NCI-H345 treated with DMSO at 0.1 percent for 48 hours (cell line): ENCODE measurements around the gene TMEM151A.

Experiments used
- DNase-seq: peaks from one replicate; lab custom pipeline; 2025; ENCODE audit not compliant: unreplicated experiment; lab: John Stamatoyannopoulos, UW

The TMEM151A gene

GRCh38 chr11:66282468-66283455 lies 8.9 kb upstream of the TMEM151A start:
- DNase-seq: peak; percentile 94

GRCh38 chr11:66283461-66284105 lies 8.1 kb upstream of the TMEM151A start:
- no peak for DNase-seq

- DNase-seq: no peak
Observed at GRCh38 chr11:66284526-66285078, 7.1 kb upstream of the TMEM151A start.

GRCh38 chr11:66285250-66285947 lies 6.3 kb upstream of the TMEM151A start:
- DNase-seq: no peak

GRCh38 chr11:66286699-66287098 lies 5.0 kb upstream of the TMEM151A start:
- DNase-seq: no peak

GRCh38 chr11:66287211-66287888 lies 4.3 kb upstream of the TMEM151A start:
- no peak for DNase-seq

- no peak for DNase-seq
Observed at GRCh38 chr11:66287889-66288670, 3.6 kb upstream of the TMEM151A start.

- DNase-seq: peak; percentile 97
Observed at GRCh38 chr11:66288671-66289547, 2.8 kb upstream of the TMEM151A start, which contains the start of gene YIF1A. Gene YIF1A, minus strand, starts transcription at chr11:66289143. Its CDS starts 158 bp downstream, at chr11:66288985.

- DNase-seq: peak; percentile 58
Observed at GRCh38 chr11:66289548-66290329, 2.0 kb upstream of the TMEM151A start.

GRCh38 chr11:66290330-66290621 lies 1.4 kb upstream of the TMEM151A start:
- no peak for DNase-seq

GRCh38 chr11:66291303-66291705 lies 390 bp upstream of the TMEM151A start:
- DNase-seq: no peak

- DNase-seq: no peak
Observed at GRCh38 chr11:66292543-66293332, 1.0 kb downstream of the TMEM151A start.

- DNase-seq: no peak
Observed at GRCh38 chr11:66293352-66293751, 1.7 kb downstream of the TMEM151A start.

- DNase-seq: no peak
Observed at GRCh38 chr11:66293777-66294625, 2.3 kb downstream of the TMEM151A start.

GRCh38 chr11:66294626-66295620 lies 3.2 kb downstream of the TMEM151A start:
- DNase-seq: no peak
